Adipose tissue (tissue), 3 donors: ENCODE results near the gene DDX59. TPM values are rescaled to one million over a fixed set of nuclear protein-coding genes. Genes with fewer than 3 reads are reported as not detected.

Experiments
- H3K27ac ChIP-seq: one replicate; pipeline ENCODE4 v1.5.1; 2013; ENCODE audit warnings: low read depth, low read length
- WGBS, 3 donors: extraction: QIAGEN DNeasy Blood & Tissue Kit; methylation state at CpG; one replicate each; pipeline ENCODE4 v1.1.7; 2013; 5-methylcytosine and 5-hydroxymethylcytosine counted together
- polyA plus RNA-seq, 3 donors: library from polyadenylated mRNA; stranded (reverse); fragments of 200-250 nt; gene quantifications; one replicate each; pipeline ENCODE4 v1.2.3, GENCODE V29; 2013
- donor health status: healthy with polysubstance abuse.
- donor health status: Bipolar disorder and iron deficiency.
- donor health status: healthy.

DDX59 gene
- polyA plus RNA-seq, result 10 to 100 TPM; 10.1 to 27.1 (median 10.8) TPM

DNA sequence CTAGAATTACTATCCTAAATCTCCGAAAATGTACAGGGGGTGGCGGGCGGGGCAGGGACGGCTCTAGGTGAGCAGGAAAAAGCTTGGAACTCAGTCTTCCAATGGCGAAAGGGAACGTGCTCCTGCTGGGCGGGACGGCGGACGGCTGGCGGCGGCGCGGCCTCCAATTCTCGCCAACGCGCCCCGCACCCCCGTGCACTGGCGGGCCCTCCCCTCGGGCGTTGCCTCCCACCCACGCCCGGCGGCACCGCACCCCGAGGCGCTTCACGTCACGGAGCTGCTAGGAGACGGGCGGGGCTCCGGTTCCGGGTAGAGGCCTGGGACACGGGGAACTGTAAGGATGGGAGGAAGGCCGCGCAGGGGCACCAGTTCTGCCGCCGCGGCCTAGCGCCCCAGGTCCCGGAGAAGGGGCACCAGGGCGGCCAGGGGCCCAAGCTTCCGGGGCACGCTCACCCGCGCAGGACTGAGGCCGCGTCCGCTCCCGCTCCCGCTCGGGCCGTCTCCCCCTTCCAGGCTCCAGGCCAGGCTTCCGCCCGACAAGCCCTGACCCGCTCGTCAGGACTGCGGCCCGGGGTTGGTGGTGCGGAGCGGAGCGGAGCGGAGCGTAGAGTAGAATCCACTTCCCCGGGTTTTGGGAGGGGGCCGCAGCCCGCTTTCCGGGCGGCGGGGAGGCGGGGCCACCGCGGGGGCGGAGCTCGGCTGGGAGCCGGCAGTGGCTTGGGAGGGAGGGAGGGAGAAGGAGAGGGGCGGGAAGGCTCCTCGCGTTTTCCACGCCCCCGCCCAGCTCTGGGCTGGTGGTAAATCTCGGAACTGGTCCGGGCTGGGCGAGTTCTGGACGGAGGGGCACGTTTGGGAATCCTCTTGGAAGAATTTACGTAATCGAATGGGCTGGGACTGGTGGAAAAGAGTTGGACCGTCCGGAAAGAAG is at the start of gene DDX59:
TSS of gene DDX59 (minus strand) at position 594 of the 928 bp plus-strand sequence. CDS start 3,167 bp downstream, outside the sequence.
- WGBS, 3 donors, result 0 to 2% (median 0%) methylated on average over 81 to 91 of the region's 91 CpGs

DNA sequence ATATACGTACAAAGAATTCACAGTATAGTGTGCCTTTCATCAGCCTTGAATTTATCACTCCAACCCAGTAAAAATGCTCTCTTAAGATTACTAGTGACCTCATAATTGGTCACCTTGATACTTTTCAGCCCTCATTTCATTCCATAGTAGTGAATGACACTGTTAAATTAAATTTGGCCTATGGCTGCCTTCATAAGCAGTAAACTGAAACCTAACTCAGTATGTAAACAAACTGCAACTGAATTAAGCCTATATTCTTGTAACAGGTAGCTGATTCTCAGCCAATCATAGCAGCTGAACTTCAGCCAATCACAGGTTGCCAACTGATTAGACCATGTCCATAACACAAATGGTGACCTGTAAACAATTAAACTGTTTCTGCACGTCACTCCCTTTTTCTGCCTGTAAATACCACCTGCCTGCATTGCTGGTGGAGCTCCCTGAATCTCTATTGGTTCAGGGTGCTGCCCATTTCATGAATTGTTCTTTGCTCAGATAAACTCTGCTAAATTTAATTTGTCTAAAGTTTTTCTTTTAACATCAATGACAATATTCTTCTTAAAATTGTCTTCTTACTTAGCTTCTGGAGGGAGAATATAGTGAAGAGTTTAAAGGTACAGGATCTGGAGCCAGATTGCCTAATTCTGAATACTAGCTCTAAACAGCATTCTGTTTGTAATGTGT is 44.9 kb upstream of the DDX59 start:
- no peak overlapping the region for H3K27ac ChIP-seq
- whole genome bisulfite sequencing, 3 donors, result 64 to 91% (median 87%) methylated on average over 2 of the region's 2 CpGs

More for the DNA sequence above, at the start of gene DDX59:
- H3K27ac ChIP-seq, result peak within 1 kb of the TSS; percentile 89

DNA sequence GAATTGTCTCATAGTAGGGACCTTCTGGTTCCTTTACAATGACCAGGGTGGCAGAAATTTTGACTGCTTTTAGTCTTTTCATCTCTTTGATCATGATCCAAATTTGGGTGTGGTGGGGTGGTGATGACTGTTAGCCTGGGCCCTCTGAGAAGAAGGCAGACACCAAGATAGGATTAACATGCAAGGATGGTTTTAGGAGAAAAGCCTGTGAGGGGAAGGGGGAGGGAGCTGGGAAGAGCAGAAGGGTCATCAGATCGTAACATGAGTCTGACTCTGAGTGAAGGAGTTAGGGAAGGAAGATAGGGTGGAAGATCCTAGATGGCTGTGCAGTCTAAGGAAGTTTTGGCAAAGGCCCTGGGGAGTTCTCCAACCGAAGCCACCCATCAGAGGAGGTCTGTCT is 40.5 kb upstream of the DDX59 start:
- 74 to 92% (median 79%) methylated on average over 2 of the region's 2 CpGs for WGBS, 3 donors
- H3K27ac ChIP-seq, result no peak overlapping the region

DNA sequence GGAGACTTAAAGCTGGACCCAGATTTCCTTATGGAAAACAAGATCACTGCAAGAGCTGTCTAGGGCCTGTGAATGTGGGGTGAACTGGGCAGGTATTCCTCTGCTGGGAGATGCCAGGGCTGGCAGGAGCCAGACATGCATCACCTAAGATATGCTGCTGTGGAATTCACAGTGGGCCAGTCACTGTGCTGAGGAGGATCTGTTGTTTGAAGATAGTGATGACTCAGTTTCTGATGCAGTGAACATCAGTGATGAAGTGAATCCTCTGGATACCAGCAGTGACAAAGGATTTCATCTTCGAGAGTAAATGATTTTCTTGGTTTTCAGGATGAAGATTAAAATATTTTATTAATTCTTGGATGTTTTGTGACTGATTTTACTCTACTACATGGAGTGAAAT is 39.1 kb upstream of the DDX59 start:
- H3K27ac ChIP-seq, result no peak overlapping the region
- WGBS, 3 donors, result 77 to 91% (median 84%) methylated on average over 1 of the region's 1 CpG

DNA sequence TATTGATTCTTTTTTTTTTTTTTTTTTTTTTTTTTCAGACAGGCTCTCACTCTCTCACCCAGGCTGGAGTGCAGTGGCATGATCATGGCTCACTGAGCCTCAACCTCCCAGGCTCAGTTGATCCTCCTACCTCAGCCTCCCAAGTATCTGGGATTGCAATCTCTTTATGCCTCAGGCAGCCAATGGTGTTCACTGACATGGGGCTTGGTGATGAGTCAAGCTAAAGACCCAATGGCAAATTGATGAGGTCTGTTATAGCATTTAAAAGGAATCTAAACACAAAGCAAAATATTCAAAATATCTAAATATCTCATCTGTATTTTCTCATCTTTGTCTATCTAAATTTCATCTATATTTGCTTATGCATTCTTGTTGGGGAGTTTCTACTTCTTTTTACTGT is 38.5 kb upstream of the DDX59 start:
- H3K27ac ChIP-seq, result no peak overlapping the region

DNA sequence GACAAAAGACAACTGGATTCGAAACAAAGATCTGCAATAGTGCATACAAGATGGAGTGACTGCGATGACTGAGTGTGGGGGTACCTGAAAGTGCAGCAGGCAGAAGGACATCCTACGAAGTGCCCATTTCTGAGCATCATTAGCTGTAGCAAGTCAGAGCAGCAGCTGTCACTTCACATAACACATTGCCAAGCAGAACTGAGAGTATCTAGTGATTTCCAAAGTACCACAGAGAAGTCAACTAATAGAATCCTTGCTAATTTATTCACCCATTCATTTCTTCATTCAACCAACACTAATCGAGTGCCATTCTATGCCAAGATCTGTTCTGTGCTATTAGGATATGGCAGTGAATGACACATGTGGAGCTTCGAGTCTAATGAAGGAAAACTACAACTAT is 37.4 kb upstream of the DDX59 start:
- H3K27ac ChIP-seq, result no peak overlapping the region
- 84 to 95% (median 89%) methylated on average over 5 of the region's 5 CpGs for WGBS, 3 donors

DNA sequence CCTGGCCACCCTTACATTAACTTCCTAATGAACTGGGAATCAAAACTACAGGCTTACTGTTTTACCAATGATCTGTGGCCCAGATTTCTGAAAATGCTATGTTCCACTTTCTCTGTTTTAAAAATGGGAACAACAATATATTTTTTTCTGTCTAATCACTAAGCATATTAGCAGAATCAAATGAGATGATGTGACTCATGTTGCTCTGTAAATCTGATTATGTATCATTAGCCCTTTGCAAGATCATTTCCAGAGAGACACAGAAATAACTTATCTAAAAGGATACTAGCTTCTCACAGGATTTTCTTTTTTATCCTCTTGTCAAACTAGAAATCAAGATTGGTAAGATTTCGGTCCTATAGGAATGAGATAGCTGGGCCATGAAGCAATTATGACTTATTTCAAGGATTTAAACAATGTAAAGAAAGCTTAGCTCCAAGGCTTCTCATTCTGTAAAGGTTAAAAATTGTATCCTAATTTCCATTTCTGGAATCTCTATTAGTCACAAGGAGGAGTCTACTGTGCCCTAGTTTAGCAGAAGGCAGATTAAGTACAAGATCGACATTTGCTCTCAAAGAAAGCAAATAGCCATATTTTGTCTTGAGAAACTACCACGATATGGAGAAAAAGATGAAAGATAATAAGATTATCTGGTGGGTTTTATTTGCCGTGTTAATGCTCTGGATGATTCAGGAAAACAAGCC is 36.6 kb upstream of the DDX59 start:
- H3K27ac ChIP-seq, result no peak overlapping the region
- WGBS, 3 donors, result 61 to 85% (median 82%) methylated on average over 4 of the region's 4 CpGs

DNA sequence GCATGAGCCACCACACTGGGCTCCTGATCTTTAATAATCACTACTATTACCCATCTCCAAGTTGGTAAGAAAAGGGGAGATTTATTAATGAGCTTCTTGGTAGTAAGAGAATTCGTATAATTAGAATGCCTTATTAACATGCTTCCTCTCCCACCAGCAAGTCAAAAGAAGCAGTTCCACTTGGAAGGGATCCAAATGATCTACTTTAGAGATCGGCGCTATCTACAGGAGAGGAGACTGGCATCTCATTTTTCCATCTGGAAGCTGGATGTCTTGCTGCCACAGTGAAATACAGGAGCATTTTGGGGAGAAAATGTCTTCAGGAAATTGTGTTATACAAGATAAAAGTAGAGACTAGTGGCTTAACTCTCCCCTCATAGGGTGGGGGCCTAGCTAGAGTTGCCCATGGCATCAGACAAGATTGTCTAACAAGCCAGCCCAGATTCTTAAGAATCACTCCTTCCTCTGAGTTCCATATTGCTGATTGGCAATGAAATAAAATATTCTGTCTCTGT is 35.3 kb upstream of the DDX59 start:
- H3K27ac ChIP-seq, result no peak overlapping the region
- 55 to 79% (median 68%) methylated on average over 3 of the region's 3 CpGs for WGBS, 3 donors

DNA sequence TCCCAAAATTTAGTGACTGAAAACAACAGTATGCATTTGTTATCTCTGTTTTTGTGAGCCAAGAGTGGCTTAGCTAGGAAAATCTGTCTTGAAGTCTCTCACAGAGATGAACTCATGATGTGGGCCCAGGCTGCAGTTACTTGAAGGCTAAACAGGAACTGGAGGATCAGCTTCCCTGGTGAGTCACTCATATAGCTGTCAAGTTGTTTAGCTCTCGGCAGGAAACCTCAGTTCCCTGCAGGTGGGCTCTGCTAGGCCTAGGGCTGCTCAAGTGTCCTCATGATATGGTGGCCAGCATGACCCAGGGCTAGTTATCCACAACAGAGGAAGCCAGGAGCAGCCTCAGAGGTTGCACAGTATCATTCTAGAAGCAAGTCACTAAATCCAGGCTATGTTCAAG is 30.2 kb upstream of the DDX59 start:
- H3K27ac ChIP-seq, result no peak overlapping the region
- WGBS, 3 donors, result 54 to 66% (median 63%) methylated on average over 1 of the region's 1 CpG

DNA sequence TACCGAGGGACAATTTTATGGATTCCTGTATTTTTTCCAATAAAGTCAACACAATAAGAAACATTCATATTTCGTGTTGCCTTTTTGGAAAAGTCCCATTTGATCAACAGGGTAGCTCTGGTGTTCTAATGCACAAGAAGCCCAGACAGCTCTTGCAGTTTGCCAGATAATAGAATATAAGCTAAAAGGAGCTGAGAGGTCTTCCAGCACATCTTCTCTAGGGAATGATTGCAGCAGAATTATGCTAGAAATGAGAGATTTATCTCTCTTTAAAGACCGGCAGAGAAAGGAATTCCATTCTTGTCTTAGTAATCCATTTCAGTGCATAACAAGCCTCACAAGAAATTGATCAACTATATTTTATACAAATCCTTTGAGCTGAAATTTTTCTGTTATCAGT is 25.0 kb upstream of the DDX59 start:
- no peak overlapping the region for H3K27ac ChIP-seq
- WGBS, 3 donors, result 55 to 62% (median 62%) methylated on average over 3 of the region's 3 CpGs

DNA sequence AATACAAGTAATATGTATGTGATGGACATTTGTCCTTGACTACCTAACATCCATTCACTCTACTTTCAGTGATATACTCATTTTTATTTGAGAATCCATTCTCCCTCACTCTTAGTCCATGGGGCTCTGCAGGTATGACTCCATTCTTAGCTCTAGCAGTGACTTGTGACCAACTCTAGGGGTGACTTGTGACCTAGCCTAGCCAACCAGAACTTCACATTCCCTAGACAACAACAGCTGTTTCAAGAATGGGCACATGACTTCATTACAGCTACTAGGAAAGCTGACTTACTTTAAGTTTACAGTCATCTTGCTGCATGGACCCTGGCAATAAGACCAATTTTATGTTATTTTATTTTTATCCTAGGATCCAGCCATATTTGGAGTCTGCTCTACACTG is 23.6 kb upstream of the DDX59 start:
- no peak overlapping the region for H3K27ac ChIP-seq

DNA sequence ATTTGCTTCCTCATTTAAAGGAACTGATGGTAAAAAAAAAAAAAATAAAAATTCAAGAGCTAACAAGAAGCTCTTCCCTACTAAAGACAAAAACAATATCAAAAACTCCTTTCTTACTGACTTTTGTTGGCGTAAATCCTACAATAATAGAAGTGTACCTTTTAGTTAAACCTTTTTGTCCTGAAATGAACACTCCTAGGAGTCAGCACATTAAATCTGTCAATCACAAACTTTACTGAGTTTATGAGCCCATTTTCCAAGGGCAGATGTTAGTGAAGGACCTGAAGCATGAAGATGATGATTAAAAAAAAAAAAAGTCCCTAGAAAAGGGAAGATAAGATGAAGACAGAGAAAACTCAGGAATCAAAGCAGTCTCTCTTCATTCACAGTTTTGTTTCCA is 22.6 kb upstream of the DDX59 start:
- 90 to 97% (median 96%) methylated on average over 1 of the region's 1 CpG for WGBS, 3 donors

DNA sequence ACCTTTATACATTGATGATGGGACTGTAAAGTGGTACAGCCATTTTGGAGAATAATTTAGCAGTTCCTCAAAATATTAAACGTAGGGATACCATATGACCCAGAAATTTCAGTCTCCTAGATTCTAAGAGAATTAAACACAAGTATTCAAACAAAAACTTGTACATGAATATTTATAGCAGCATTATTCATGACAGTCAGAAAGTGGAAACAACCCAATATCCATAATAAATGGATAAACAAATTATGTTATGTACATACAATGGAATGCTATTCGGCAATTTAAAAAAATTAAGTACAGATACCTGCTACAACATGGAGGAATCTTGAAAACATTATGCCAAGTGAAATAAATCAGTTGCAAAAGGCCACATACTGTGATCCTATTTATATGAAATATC is 16.9 kb upstream of the DDX59 start:
- H3K27ac ChIP-seq, result no peak overlapping the region
- WGBS, 3 donors, result 26 to 68% (median 27%) methylated on average over 2 of the region's 2 CpGs

More for the DNA sequence above, 22.6 kb upstream of the DDX59 start:
- H3K27ac ChIP-seq, result no peak overlapping the region

DNA sequence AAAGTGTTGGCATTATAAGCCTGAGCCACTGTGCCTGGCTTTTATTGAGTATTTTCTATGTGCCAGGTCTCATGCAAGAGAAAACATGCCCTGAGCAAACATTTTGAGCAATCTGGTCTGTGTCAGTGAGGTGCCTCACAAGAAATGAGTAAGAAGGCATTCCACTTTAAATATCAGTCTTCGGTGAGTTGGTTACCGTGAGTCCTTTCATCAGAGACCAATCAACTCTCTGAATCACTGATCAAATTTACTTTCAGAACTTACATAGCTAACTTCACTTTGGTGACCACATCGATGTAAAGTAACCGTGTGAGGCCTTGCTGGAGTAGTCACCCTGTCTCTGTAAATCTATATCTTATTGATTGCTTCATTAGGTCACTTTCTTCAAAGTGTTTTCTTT is 14.3 kb upstream of the DDX59 start:
- 66 to 74% (median 67%) methylated on average over 4 of the region's 4 CpGs for WGBS, 3 donors

DNA sequence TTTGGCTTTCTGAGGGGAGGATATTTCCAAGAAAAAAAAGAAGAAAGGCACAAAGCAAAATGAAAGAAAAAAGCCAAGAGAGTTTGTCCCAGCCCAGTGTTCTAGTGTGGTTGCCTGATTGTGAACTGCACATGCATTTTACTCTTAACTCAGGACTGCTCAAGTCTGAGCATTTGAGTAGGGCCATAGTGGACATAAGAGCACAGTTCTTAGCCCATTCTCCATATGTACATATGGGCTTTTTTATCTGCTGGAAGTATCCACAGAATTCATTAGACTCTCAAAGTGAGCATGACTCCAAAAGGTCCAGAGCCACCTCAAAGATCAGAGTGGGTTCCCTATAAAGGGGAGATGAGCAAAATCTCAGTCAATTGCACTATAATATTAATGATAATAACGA is 13.6 kb upstream of the DDX59 start:
- no peak overlapping the region for H3K27ac ChIP-seq
- 0 to 53% (median 0%) methylated on average over 1 of the region's 1 CpG for WGBS, 3 donors

More for the DNA sequence above, 14.3 kb upstream of the DDX59 start:
- H3K27ac ChIP-seq, result no peak overlapping the region

DNA sequence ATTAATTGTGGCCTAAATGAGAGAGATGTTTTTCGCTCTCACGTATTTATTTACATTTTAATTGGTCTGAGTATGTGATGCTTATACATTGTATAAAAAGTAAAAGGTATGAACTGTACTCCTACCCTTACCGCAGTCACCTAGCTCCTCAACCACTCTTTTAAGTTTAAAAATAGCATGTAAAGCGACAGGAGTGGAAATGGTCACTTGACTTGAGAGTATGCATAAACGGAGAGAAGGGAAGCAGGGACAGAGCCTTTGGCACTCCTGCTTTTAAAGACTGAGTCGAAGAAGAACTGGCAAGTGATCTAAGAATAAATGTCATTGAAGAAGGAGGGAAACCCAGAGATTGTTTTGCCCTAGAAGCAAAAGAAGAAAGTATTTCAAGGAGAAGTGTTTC is 11.5 kb upstream of the DDX59 start:
- no peak overlapping the region for H3K27ac ChIP-seq
- WGBS, 3 donors, result 68 to 86% (median 81%) methylated on average over 6 of the region's 6 CpGs

DNA sequence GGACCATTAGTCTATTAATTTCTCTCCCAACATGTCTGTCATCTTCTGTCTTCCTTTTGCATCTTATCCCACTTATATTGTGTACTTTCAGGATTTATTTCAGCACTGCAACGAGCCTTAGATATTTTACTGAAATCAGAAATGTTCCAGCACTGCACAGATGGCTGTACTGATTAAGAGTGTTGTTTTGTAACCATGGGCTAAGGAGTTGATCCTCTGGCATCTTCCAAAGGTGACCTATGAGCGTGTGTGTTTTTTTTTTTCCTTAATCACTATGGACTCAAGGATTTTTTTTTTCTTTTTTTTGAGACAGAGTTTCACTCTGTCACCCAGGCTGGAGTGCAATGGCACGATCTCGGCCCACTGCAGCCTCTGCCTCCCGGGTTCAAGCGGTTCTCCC is 7.1 kb upstream of the DDX59 start:
- WGBS, 3 donors, result 78 to 95% (median 94%) methylated on average over 6 of the region's 6 CpGs
- H3K27ac ChIP-seq, result no peak overlapping the region

DNA sequence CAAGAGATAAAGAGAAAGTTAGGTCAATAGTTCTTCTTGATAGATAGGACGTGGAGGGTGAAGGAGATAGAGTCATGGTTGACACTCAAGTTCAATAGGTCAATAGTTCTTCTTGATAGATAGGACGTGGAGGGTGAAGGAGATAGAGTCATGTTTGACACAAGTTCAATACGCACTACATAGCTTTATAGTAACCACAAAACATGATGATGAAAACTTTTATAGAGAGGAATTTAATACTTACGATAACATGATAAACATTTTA is 5.8 kb upstream of the DDX59 start:
- no peak overlapping the region for H3K27ac ChIP-seq
- WGBS, 3 donors, result 65 to 92% (median 89%) methylated on average over 4 of the region's 4 CpGs
